NCI-H345 treated with DMSO at 0.1 percent for 48 hours (cell line): Measurements from ENCODE around the gene SLC35A4.
"Not testable (repeated sequence)": the region's sequence is repeated elsewhere in the genome, so short reads cannot be mapped to it uniquely, and the experiment has no call there.

Source experiments
- DNase-seq: peaks from one replicate; lab custom pipeline; 2025; ENCODE audit not compliant: unreplicated experiment; lab: John Stamatoyannopoulos, UW

SLC35A4 gene

DNA sequence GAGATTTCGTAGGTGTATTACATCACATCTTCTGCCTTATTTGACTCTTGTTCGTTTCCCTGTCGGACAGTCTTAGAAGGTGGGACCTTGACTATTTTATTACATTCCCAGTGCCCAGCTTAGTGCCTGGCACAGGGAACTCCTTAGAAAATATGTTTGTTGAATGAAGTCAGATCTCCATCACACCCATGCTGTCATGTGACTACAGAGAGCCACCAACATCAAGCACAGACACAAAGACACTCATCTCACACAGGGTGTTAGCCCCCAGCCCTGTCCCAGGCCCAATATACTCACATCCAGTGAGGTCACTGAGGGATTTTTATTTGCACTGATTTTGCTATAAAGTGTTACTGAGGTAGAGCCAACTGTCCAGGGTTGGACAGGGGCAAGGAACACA, 6.7 kb upstream of the SLC35A4 start:
- no peak for DNase-seq

DNA sequence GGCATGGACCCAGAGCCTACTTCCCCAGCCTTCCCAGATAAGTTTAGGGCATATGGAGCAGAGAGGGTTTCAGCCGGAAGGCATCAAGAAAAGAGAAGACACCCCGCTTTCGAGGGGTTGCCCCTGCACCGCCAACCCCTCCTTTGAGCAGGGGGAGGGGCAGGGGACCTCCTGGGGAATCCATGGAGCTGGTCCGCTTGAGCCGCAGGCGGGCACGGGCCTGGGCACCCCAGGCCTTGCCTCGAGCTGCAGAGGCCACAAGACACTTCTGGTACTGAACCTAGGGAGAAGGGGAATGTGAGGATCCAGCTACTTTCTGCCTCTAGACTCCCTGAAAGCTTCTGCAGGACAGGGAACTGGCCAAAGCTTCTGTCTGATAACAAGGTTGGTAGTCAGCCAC, 6.1 kb upstream of the SLC35A4 start:
- no peak for DNase-seq

- DNase-seq = no peak
These were observed 4.4 kb upstream of the SLC35A4 start for GRCh38 chr5:140560227-140560626.

- DNase-seq = no peak
These were observed 2.7 kb upstream of the SLC35A4 start for GRCh38 chr5:140561753-140562523.

- no peak for DNase-seq
These were observed 1.0 kb upstream of the SLC35A4 start for GRCh38 chr5:140563596-140563995.

DNA sequence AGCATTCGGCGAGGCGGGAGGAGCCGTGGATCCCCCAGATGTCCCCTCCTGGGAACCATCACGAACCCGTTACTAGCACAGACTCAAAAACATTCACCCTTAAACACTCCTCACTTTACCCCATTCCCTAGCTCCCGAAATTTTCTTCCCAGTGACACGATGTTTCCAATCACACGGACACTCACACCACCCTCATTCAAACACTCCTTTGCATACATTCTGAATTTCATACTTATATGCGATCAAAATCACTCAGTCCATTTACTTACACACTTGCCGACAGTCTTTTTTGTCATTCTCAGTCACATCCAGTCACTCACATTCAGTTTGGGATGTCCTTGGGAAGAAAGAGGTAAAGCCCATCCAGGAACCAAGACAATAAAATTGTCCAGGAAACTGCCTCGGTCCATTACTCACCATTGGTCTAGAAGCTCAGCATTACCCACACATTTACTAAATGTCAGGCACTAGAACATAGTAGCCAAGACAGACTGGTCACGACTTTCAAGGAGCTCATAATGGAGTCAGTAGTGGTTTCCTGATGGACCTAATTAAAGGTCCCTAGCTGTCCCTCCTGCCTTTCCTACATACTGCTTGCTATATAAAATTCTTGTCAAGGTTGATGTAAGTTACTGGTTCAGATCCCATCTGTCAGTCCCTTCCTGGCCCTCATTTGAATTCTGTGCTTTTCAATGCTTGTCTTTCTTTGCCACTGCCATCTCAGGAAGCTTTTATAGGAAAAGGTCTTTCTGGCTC, 574 bp downstream of the SLC35A4 start:
- DNase-seq = no peak

DNA sequence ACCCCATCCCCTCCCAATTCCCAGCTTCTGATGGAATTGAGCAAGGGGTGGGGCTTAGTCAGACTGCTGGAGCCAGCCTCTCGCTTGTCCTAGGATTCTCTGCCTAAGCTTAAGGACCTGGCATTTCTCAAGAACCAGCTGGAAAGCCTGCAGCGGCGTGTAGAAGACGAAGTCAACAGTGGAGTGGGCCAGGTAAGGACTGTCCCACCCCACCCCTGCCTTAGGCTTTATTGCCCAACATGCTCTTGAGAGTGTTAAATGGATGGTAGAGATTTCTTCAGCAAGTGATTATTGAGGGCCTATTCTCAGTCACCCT, 1.1 kb downstream of the SLC35A4 start:
- DNase-seq = no peak

DNA sequence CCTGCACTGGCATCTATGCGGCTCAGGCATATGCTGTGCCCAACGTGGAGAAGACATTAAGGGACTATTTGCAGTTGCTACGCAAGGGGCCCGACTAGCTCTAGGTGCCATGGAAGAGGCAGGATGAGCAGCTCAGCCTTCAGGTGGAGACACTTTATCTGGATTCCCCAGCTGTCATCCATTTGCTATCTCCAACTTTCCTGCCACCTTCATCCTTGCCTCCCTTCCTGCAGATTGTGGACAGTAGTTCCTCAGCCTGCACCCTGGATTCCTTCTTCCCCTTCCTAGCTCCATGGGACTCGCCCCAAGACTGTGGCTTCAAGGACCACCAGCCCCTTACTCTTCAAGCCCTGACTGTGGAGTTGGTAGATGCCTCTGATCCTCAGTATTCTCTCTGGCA, 2.0 kb downstream of the SLC35A4 start:
- DNase-seq = no peak

DNA sequence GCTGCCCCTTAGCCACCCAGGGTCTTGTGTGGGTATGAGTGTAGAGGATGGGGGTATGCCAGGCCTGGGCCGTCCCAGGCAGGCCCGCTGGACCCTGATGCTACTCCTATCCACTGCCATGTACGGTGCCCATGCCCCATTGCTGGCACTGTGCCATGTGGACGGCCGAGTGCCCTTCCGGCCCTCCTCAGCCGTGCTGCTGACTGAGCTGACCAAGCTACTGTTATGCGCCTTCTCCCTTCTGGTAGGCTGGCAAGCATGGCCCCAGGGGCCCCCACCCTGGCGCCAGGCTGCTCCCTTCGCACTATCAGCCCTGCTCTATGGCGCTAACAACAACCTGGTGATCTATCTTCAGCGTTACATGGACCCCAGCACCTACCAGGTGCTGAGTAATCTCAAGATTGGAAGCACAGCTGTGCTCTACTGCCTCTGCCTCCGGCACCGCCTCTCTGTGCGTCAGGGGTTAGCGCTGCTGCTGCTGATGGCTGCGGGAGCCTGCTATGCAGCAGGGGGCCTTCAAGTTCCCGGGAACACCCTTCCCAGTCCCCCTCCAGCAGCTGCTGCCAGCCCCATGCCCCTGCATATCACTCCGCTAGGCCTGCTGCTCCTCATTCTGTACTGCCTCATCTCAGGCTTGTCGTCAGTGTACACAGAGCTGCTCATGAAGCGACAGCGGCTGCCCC, 2.6 kb downstream of the SLC35A4 start:
- no peak for DNase-seq

DNA sequence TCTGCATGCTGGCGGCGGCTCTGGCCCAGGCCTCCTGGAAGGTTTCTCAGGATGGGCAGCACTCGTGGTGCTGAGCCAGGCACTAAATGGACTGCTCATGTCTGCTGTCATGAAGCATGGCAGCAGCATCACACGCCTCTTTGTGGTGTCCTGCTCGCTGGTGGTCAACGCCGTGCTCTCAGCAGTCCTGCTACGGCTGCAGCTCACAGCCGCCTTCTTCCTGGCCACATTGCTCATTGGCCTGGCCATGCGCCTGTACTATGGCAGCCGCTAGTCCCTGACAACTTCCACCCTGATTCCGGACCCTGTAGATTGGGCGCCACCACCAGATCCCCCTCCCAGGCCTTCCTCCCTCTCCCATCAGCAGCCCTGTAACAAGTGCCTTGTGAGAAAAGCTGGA, 3.2 kb downstream of the SLC35A4 start:
- no peak for DNase-seq

GRCh38 chr5:140568443-140569063, 3.9 kb downstream of the SLC35A4 start:
- no peak for DNase-seq

DNA sequence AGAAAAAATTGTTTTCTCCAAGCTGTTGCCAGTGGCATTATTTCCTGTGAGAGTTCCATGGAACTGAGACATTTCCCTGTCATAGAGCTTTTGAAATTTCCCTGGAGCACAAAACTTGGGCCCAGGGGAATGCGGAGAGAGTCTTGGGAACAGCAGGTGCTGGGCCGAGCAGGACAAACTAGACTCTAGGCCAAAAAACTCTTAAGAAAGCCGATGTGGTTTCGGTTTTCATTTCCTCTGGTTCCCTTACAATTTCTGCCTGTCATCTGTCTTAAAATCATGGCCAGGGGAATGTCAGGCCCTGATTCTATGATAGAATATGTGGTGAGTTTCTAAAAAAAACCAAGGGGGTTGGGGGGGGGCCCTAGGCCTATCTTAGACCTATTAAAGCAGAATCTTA, 4.6 kb downstream of the SLC35A4 start:
- DNase-seq = no peak

GRCh38 chr5:140570058-140570457, 5.4 kb downstream of the SLC35A4 start:
- DNase-seq = no peak

DNA sequence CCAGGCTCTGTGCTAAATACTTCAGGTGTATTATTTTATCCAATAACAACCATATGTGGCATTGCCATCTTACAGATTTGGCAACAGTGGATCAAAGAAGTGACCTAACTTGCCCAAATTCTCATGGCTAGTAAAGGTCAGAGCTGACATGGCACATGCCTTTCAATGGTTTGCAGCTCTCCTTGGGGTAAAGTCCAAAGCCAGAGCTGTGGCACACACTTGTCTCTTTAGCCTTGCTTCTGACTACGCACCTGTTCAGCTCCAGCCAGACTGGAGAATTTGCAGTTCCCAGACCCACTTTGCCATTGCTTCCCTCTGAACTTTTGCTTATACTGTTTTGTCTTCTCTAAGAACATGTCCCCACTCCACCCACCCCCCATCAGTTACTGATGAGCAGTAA, 5.9 kb downstream of the SLC35A4 start:
- no peak for DNase-seq

DNA sequence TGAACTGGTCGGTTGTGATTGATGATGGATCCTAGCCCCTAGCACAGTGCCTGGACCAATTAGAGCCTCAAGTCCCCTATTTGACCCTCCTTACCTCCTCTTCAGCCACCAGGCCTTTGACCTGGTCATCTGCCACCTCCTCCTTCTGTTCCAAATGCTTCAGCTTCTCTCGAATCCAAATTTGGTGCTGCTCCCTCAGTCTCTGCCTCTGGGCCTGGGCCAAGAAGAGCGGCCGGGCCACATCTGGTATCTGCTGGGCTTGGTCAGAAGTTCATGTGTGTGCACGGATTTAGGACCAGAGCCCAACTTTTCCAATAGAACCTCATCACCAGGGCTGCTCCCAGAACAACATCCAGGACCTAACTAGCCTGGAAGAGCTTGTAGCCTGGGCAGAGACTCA, 6.5 kb downstream of the SLC35A4 start:
- no peak for DNase-seq

DNA sequence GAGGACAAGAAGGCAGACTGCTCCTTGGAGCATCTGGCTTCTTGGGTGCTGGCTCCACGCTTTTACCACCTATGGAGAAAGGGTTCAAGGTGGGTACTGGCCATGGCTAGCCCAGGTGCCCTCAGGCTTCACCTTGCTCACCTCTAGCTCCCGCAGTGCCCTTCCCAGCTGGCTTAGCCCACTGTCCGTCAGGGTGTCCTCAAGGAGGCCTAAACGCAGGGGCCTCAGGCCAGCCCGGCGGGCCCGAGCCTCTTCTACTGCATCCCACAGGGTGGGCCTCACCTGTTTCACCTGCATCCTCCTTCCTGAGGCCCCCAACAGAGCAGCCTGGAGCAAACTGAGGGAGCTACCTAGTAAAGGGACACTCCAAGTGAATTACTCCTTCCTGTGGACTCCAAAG, 9.1 kb downstream of the SLC35A4 start:
- no peak for DNase-seq

DNA sequence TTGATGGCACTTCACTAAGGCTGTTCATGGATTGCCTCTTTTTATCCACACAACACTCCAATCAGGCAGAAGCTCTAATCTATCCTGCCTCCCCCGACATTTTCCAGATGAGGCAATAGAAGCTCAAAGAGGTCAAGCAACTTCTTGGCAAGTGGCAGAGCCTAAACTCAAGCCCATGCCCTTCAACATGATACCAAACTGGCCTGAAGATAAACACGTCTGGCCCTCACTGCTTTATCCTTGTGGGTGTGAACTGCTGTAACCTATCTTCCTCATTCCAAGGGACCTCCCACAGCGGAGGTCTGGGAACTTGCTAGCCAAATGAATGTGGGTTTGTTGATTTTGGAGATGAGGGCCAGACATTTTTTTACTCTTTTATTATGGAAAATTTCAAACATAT, 9.5 kb downstream of the SLC35A4 start:
- no peak for DNase-seq

DNA sequence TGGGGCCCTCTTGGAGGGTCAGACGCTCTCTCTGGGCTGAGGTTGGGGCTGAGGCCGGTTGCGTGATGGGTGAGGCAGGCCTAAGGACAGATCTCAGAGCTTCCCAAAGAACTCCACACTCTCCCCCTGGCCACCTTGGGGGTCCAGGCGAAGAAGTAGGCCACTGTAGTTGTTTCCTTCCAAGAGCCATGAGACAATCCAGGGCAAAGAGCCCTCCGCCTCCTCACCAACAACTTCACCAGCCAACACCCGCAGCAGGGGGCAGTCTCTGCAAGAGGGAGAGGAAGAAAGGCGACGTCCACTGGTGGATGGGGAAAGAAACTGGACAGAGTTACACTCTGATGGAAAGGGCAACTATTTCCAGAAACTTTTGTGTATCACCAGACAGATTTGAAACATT, 10.7 kb downstream of the SLC35A4 start:
- no peak for DNase-seq

GRCh38 chr5:140576776-140577201, 12.2 kb downstream of the SLC35A4 start:
- no peak for DNase-seq

GRCh38 chr5:140579188-140579747, 14.6 kb downstream of the SLC35A4 start:
- not testable (repeated sequence) for DNase-seq

- DNase-seq = no peak
These were observed 22.9 kb downstream of the SLC35A4 start for GRCh38 chr5:140587495-140587894.
